ENCODE results near the gene TM4SF4. TPM values are rescaled to one million over a fixed set of nuclear protein-coding genes. Genes with fewer than 3 reads are reported as not detected.

The TM4SF4 gene
- polyA plus RNA-seq, 3 donors: 0.08 TPM; not detected in 2

GRCh38 chr3:149528340-149528650 is 53.8 kb downstream of the TM4SF4 start:
- no peak for TF ChIP-seq CTCF (IDR thresholded peaks at IDR 0.05)
- Histone ChIP-seq H3K9me3 (replicated peaks in 1 of 2; ENCODE audit: control insufficient read depth in 1 of 2, insufficient read depth in 1 of 2, low read length in 2 of 2) (no peaks in the 10 kb centered on the region), H4K20me1 (ENCODE audit: insufficient read depth, low read length) (no peaks in the 10 kb centered on the region), H3K4me2 (replicated peaks; ENCODE audit: extremely low read depth, low read length, poor library complexity, severe bottlenecking) (no peak overlapping the region), H3K4me3 (replicated peaks in 1 of 3; ENCODE audit: low read depth in 2 of 3, low read length in 3 of 3) (no peak overlapping the region), H2AFZ (ENCODE audit: insufficient read depth, low read depth, low read length, poor library complexity, severe bottlenecking) (no peak overlapping the region), H3K79me2 (ENCODE audit: insufficient read depth, low read length) (no peaks in the 10 kb centered on the region), H3K36me3 (replicated peaks in 1 of 2; ENCODE audit: control insufficient read depth in 1 of 2, insufficient read depth in 2 of 2, low read length in 2 of 2) (no peaks in the 10 kb centered on the region), H3K27me3 (ENCODE audit: control insufficient read depth in 2 of 2, insufficient read depth in 2 of 2, low read length in 2 of 2) (peaks cover 2 to 4% of the 10 kb centered on the region in 2 donors), H3K4me1 (ENCODE audit: control insufficient read depth in 1 of 2, insufficient read depth in 2 of 2, low read length in 2 of 2) (peaks cover 6 to 7% of the 10 kb centered on the region in 2 donors), H3K27ac (ENCODE audit: low read depth in 1 of 2, low read length in 2 of 2) (no peak overlapping the region), H3K9ac (ENCODE audit: insufficient read depth, low read length, poor library complexity, severe bottlenecking) (no peak overlapping the region)
- H3K4me1 Mint-ChIP-seq: peaks cover 13% of the 10 kb centered on the region
- no peaks in the 10 kb centered on the region for H3K36me3 Mint-ChIP-seq
- no peak overlapping the region for H3K4me3 Mint-ChIP-seq
- peaks cover 1 to 22% (median 12%) of the 10 kb centered on the region in 3 donors for H3K27me3 Mint-ChIP-seq (ENCODE audit: low read depth in 3 of 3)
- WGBS (ENCODE audit: insufficient coverage): no CpG with 5 or more reads among the region's 4 CpGs
- peaks cover 0 to 3% (median 0%) of the 10 kb centered on the region in 7 donors for H3K9me3 Mint-ChIP-seq
- DNase-seq: no peak
- intact Hi-C loops (cut with micrococcal nuclease): no loop called here
- H3K27ac Mint-ChIP-seq: no peak overlapping the region

- Mint-ChIP-seq H3K4me3 (no peak overlapping the region), H3K27me3 (ENCODE audit: low read depth in 3 of 3) (peaks cover 7 to 22% (median 13%) of the 10 kb centered on the region in 3 donors), H3K36me3 (no peaks in the 10 kb centered on the region), H3K9me3 (peaks cover 0 to 3% (median 0%) of the 10 kb centered on the region in 7 donors), H3K4me1 (peaks cover 13% of the 10 kb centered on the region), H3K27ac (no peak overlapping the region)
- Histone ChIP-seq H3K27ac (ENCODE audit: low read depth in 1 of 2, low read length in 2 of 2) (no peak overlapping the region), H2AFZ (ENCODE audit: insufficient read depth, low read depth, low read length, poor library complexity, severe bottlenecking) (no peak overlapping the region), H4K20me1 (ENCODE audit: insufficient read depth, low read length) (no peaks in the 10 kb centered on the region), H3K79me2 (ENCODE audit: insufficient read depth, low read length) (no peaks in the 10 kb centered on the region), H3K27me3 (ENCODE audit: control insufficient read depth in 2 of 2, insufficient read depth in 2 of 2, low read length in 2 of 2) (peaks cover 2% of the 10 kb centered on the region in 2 donors), H3K9ac (ENCODE audit: insufficient read depth, low read length, poor library complexity, severe bottlenecking) (no peak overlapping the region), H3K4me1 (ENCODE audit: control insufficient read depth in 1 of 2, insufficient read depth in 2 of 2, low read length in 2 of 2) (peaks cover 6 to 7% of the 10 kb centered on the region in 2 donors), H3K4me2 (replicated peaks; ENCODE audit: extremely low read depth, low read length, poor library complexity, severe bottlenecking) (no peak overlapping the region), H3K9me3 (replicated peaks in 1 of 2; ENCODE audit: control insufficient read depth in 1 of 2, insufficient read depth in 1 of 2, low read length in 2 of 2) (no peaks in the 10 kb centered on the region), H3K4me3 (replicated peaks in 1 of 3; ENCODE audit: low read depth in 2 of 3, low read length in 3 of 3) (no peak overlapping the region), H3K36me3 (replicated peaks in 1 of 2; ENCODE audit: control insufficient read depth in 1 of 2, insufficient read depth in 2 of 2, low read length in 2 of 2) (no peaks in the 10 kb centered on the region)
- TF ChIP-seq CTCF (IDR thresholded peaks at IDR 0.05): no peak
- no peak for DNase-seq
- WGBS (ENCODE audit: insufficient coverage): 100% methylated on average over 1 of the region's 2 CpGs
- intact Hi-C loops (cut with micrococcal nuclease): no loop called here
Observed at GRCh38 chr3:149529099-149529498, 54.6 kb downstream of the TM4SF4 start.
